Duodenal mucosa (tissue), 2 donors: ENCODE data around the gene PEX5L.

Experiments used
- H3K27ac ChIP-seq: one replicate; pipeline ENCODE4 v1.7.0; 2013; ENCODE audit warnings: low read depth, low read length
- H3K27me3 ChIP-seq, 2 donors: one replicate each; pipeline ENCODE4 v1.7.0; 2013; ENCODE audit warnings: low read length in 2 of 2, control low read depth in 1 of 2; ENCODE audit not compliant: insufficient read depth in 2 of 2, control insufficient read depth in 1 of 2
- H3K36me3 ChIP-seq, 2 donors: one replicate each; pipeline ENCODE4 v1.7.0; 2013; ENCODE audit warnings: low read length in 2 of 2, control low read depth in 1 of 2; ENCODE audit not compliant: insufficient read depth in 2 of 2, control insufficient read depth in 1 of 2
- H3K4me1 ChIP-seq, 2 donors: one replicate each; pipeline ENCODE4 v1.7.0; 2013; ENCODE audit warnings: low read length in 2 of 2, control low read depth in 1 of 2; ENCODE audit not compliant: insufficient read depth in 2 of 2, control insufficient read depth in 1 of 2
- H3K4me3 ChIP-seq, 2 donors: one replicate each; pipeline ENCODE4 v1.7.0; 2013; ENCODE audit warnings: low read length in 2 of 2, low read depth in 1 of 2
- H3K9ac ChIP-seq, 2 donors: one replicate each; pipeline ENCODE4 v1.7.0; 2013; ENCODE audit warnings: low read length in 2 of 2, low read depth in 1 of 2
- H3K9me3 ChIP-seq, 2 donors: one replicate each; pipeline ENCODE4 v1.7.0; 2013; ENCODE audit warnings: low read length in 2 of 2, control low read depth in 1 of 2; ENCODE audit not compliant: control insufficient read depth in 1 of 2

PEX5L gene

DNA sequence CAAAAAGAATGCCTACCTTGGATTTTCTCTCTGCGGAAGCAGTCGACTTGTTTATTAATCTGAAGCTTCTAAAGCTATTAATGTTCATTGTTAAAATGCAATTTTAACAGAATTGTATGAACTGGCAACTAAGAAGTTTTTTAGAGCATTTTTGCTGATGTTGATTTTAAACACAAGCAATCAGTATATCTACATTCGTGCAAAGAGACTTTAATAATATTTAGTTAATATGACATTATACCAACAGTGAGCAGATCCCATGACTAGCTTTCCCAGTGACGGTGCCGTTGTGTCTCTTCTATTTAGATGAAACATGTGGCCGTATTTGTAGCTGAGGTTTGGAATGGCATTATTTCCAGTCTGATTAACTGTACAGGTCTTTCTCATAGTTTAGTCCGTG lies 88.0 kb downstream of the PEX5L start:
- no peak overlapping the region for H3K9ac ChIP-seq
- no peaks in the 10 kb centered on the region for H3K9me3 ChIP-seq
- no peaks in the 10 kb centered on the region for H3K4me1 ChIP-seq
- no peaks in the 10 kb centered on the region for H3K27me3 ChIP-seq
- no peaks in the 10 kb centered on the region for H3K36me3 ChIP-seq
- H3K4me3 ChIP-seq, result no peak overlapping the region
- H3K27ac ChIP-seq, result no peak overlapping the region

DNA sequence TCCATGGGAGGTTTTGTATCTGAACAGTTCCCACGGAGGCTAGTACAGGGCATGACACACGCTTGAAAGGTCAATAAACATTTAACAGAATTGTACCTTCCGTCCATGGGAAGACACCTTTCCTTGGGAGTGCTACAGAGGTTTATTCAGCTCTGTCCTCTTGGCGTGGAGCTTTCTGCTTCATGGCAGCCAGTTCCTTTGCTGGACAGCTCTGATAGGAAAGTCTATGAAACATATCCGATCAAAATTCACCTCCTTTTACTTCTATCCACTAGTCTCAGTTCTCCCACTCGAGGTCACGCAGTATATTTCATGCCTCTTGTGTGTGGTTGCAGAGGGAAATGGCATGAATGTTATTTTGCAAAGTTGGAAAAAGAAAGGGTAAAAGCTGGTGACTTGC lies 91.2 kb downstream of the PEX5L start:
- no peaks in the 10 kb centered on the region for H3K4me1 ChIP-seq
- H3K36me3 ChIP-seq, result no peaks in the 10 kb centered on the region
- no peak overlapping the region for H3K27ac ChIP-seq
- H3K9me3 ChIP-seq, result no peaks in the 10 kb centered on the region
- H3K4me3 ChIP-seq, result no peak overlapping the region
- H3K9ac ChIP-seq, result no peak overlapping the region
- H3K27me3 ChIP-seq, result no peaks in the 10 kb centered on the region

DNA sequence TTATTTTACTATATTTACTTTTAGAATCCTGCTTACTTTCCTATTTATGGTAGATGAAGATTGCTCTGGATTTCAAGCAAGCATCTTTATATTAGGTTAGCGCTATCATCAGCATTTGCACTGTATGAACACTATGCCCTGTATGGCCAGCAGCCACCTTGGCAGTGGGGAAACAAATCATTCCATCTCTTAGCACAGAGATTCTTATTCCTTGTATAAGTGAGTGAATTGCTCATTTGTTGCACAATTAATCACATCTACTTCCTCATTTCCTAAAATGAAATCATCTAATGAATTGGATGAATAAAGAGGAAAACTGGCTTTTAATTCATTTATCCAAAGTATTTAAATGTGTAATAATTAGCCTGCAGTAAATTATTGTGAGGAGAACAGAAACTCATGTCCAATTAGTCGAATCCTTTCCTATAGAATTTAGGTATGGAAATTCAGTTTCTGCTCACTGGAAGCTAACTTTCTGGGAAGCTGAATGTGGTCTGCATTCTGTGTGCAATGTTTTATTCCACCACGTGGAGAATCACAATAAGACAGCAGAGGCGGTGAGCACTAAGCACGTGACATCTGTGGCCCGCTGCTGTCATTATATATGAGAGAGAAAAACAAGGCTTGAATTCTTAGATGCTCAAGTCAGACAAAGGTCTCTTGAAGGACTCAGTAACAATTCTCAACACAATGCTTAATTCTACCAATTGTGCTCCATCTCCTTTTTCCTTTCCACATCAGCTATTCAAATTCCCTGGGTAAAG lies 93.4 kb downstream of the PEX5L start:
- no peak overlapping the region for H3K27ac ChIP-seq
- H3K36me3 ChIP-seq, result no peaks in the 10 kb centered on the region
- H3K9me3 ChIP-seq, result no peaks in the 10 kb centered on the region
- H3K4me1 ChIP-seq, result no peaks in the 10 kb centered on the region
- no peak overlapping the region for H3K9ac ChIP-seq
- no peak overlapping the region for H3K4me3 ChIP-seq
- no peaks in the 10 kb centered on the region for H3K27me3 ChIP-seq

DNA sequence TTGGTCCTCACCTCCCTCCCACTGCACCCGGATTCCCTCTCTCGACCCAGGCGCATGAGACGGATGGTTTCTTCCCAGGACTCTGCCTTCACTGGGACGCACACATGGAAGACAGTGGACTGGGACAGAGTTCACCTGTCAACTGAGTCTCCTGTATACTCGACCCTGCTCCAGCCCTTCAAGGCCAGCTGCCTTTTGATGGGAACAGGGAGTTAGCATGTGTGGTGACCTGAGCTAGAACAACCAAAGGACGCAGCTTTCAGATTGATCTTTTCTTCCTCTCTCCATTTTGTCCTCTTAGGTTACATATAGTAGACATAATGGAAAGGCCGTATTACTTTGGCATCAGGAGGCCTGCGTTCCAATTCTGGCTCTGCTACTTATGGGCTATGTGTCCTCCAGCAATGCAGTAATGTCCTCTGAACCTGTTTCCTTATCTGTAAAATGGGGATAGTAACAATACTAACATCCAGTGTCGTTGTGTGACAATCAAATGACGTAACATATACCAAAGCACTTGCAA lies 94.1 kb downstream of the PEX5L start:
- H3K4me3 ChIP-seq, result no peak overlapping the region

DNA sequence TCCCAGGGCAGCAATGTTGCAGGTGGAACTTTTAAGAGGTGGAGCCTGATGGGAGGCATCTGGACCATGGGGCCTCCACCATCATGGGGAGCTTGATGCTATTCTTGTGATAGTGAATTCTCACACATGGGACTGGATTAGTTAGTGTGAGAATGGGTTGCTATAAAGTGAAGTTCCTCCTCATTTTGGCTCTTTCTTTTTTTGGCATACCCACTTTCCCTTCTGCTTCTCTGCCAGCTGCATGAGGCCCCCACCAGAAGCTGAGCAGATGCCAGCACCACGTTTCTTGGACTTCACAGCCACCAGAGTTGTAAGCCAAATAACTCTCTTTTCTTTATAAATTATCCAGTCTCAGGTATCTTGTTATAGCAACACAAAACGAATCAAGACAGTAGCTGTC lies 101.0 kb downstream of the PEX5L start:
- no peaks in the 10 kb centered on the region for H3K36me3 ChIP-seq

More for the DNA sequence above, 94.1 kb downstream of the PEX5L start:
- Histone ChIP-seq H3K9me3 (no peaks in the 10 kb centered on the region), H3K27me3 (no peaks in the 10 kb centered on the region), H3K9ac (no peak overlapping the region), H3K27ac (no peak overlapping the region), H3K36me3 (no peaks in the 10 kb centered on the region), H3K4me1 (no peaks in the 10 kb centered on the region)

DNA sequence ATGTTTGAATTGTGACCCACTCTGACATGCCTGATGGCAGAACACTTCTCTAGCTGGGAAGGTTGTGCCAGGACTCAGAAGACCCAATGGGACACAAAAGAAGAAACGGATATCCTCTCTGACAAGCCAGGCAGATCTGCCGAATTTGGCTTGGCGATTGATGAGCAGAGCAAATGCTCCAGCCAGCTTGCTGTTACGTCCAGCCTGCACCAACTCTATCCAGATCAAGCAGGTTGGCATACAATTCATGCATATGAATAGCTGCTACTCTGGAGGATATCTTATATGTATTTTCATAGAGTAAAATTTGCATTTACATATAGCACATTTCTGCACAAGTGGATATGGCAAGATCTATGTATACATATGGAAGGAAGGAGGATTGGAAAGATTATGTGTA lies 102.8 kb downstream of the PEX5L start:
- H3K4me3 ChIP-seq, result no peak overlapping the region
- H3K9me3 ChIP-seq, result no peaks in the 10 kb centered on the region
- no peaks in the 10 kb centered on the region for H3K36me3 ChIP-seq
- no peaks in the 10 kb centered on the region for H3K4me1 ChIP-seq
- no peak overlapping the region for H3K27ac ChIP-seq
- no peaks in the 10 kb centered on the region for H3K27me3 ChIP-seq
- H3K9ac ChIP-seq, result no peak overlapping the region

More for the DNA sequence above, 101.0 kb downstream of the PEX5L start:
- H3K4me3 ChIP-seq, result no peak overlapping the region
- no peaks in the 10 kb centered on the region for H3K27me3 ChIP-seq
- H3K4me1 ChIP-seq, result no peaks in the 10 kb centered on the region
- no peaks in the 10 kb centered on the region for H3K9me3 ChIP-seq
- no peak overlapping the region for H3K9ac ChIP-seq
- H3K27ac ChIP-seq, result no peak overlapping the region

DNA sequence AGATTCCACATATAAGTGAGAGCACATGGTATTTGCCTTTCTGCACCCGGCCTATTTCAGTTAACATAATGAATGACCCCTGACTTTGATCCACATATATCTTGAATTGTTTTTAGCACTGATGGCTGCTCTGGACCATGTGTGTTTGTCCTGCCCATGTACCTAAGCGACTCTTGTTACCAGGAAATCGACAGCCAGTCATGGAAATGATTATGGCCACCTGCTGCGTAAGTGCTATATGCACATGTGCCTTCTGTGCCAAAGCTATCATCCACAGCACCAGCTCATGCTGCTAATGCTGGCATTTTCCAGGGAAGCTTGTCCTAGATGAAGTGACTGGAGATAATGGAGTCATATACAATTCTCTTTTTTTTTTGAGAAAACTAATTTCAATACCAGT lies 103.7 kb downstream of the PEX5L start:
- Histone ChIP-seq H3K27ac (no peak overlapping the region), H3K9ac (no peak overlapping the region)

DNA sequence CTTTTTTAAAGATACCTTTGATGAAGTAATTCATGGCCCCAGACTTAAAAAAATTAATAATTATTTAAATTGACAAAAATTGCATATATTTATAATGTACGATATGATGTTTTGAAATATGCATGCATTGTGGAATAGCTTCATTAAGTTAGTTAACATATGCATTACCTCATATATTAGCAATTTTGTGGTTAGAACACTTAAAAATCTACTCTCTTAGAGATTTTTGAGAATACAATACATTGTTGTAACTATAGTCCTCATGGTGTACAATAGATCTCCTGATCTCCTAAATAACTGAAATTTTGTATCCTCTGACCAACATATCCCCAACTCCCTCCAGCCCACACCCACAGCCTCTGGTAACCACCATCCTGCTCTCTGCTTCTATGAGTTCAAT lies 104.1 kb downstream of the PEX5L start:
- Histone ChIP-seq H3K4me1 (no peaks in the 10 kb centered on the region), H3K4me3 (no peak overlapping the region), H3K9ac (no peak overlapping the region), H3K36me3 (no peaks in the 10 kb centered on the region), H3K27ac (no peak overlapping the region), H3K27me3 (no peaks in the 10 kb centered on the region), H3K9me3 (no peaks in the 10 kb centered on the region)

More for the DNA sequence above, 103.7 kb downstream of the PEX5L start:
- no peaks in the 10 kb centered on the region for H3K27me3 ChIP-seq
- no peak overlapping the region for H3K4me3 ChIP-seq
- H3K4me1 ChIP-seq, result no peaks in the 10 kb centered on the region
- H3K9me3 ChIP-seq, result no peaks in the 10 kb centered on the region
- no peaks in the 10 kb centered on the region for H3K36me3 ChIP-seq

DNA sequence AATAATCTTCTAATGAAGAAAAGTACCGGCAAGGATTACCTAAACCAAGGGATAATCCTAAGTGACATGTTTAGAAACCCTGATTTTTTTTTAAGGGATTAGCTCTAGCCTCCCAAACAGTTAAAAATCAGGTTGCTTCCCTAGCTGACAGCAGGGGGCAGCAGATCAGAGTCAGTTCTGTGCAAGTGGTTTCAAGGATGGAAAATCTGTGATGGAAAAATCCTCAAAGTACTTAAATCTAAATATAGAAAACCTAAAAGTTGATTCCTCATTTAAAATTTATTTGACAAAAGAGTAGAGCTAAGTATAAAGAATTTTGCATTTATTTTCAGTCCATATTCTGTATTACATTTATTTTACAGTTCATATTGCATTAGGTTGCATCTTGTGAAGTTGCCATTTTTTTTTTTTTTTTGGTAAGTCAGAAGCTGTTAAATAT lies 107.6 kb downstream of the PEX5L start:
- H3K4me1 ChIP-seq, result no peaks in the 10 kb centered on the region
- H3K36me3 ChIP-seq, result no peaks in the 10 kb centered on the region
- H3K4me3 ChIP-seq, result no peak overlapping the region
- no peak overlapping the region for H3K27ac ChIP-seq
- H3K9me3 ChIP-seq, result no peaks in the 10 kb centered on the region
- no peak overlapping the region for H3K9ac ChIP-seq
- H3K27me3 ChIP-seq, result no peaks in the 10 kb centered on the region

DNA sequence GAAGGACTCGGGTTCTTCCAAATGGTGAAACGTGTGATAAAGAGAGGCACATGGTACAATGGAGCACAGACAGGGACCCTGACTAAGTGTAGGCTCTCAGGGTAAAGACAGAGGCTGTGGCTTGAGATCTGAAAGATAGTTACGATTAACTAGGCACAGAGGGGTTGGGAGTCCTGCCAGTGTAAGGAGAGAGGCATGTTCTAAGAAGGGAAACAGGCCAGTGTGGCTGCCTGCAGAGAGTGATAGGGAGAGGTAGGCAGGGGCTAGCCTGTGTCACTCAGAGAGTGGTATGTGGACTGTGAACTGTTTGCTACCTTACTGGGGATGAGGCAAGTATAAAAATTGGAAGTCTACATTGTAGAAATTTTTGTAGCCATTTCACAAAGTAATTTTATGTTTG lies 109.5 kb downstream of the PEX5L start:
- no peaks in the 10 kb centered on the region for H3K9me3 ChIP-seq

More for the DNA sequence above, 109.5 kb downstream of the PEX5L start:
- H3K36me3 ChIP-seq, result no peaks in the 10 kb centered on the region
- H3K4me3 ChIP-seq, result no peak overlapping the region
- H3K9ac ChIP-seq, result no peak overlapping the region
- H3K27me3 ChIP-seq, result no peaks in the 10 kb centered on the region
- no peak overlapping the region for H3K27ac ChIP-seq
- no peaks in the 10 kb centered on the region for H3K4me1 ChIP-seq
